GM19193 (cell line): ENCODE results near the gene MRFAP1.

Experiments used
- POLR2A ChIP-seq: IDR thresholded peaks from 4 replicates; pipeline ENCODE4 v1.6.1; 2011; ENCODE audit not compliant: insufficient read depth, insufficient read length; ENCODE audit errors: extremely low read depth

MRFAP1 gene

GRCh38 chr4:6688879-6689505 lies 48.5 kb downstream of the MRFAP1 start:
- TF ChIP-seq POLR2A: no peak

- TF ChIP-seq POLR2A: no peak
These were observed 49.0 kb downstream of the MRFAP1 start for GRCh38 chr4:6689506-6689960.
